ENCODE data around the gene PFDN1. TPM values are rescaled to one million over a fixed set of nuclear protein-coding genes. Genes with fewer than 3 reads are reported as not detected.
"Not testable (repeated sequence)": the region's sequence is repeated elsewhere in the genome, so short reads cannot be mapped to it uniquely, and the experiment has no call there.

PFDN1 gene
- total RNA-seq, 1 experiment from 2014 or later = 86.1 TPM

DNA sequence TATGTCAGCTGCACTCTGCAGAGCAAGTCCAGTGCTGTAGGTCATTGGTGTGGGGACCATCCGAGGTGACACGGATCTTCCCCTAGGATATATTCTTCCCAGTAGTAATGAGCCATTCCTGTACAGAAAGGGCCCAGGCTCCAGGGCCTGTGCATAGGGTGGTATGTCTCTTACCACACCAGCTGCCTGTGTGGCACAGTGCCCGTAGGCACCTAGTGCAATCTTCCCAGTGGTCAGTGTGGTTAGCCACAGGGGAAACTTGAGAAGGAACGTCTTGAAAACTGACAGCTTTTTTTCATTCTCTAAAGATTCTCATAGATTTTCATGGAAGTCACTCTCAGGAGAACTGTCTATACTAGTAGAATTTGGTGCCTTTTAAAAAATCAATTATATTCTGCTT, 88.1 kb downstream of the PFDN1 start:
- peak; percentile 96 for DNase-seq (ENCODE audit: low read depth)

DNA sequence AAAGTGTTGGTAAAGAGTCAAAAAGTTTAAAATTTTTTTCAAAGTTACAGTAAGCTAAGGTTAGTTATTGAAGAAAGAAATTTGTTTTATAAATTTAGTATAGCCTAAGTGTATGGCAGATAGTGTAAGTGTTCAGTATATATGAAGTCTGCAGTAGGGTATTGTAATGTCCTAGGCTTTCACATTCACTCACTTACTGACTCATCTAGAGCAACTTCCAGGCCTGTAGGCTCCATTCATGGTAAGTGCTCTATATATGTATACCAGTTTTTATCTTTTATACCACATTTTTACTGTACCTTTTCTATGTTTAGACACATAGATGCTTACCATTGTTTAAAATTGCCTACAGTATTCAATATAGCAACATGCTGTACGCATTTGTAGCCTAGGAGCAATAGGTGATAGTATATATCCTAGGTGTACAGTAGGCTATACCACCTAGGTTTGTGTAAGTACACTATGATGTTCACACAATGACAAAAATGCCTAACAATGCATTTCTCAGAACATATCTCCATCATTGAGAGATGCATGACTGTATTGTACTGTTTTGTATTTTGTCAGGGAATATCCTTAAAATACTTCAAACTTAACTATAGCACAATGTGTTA, 89.4 kb downstream of the PFDN1 start:
- no peak for DNase-seq (ENCODE audit: low read depth)

DNA sequence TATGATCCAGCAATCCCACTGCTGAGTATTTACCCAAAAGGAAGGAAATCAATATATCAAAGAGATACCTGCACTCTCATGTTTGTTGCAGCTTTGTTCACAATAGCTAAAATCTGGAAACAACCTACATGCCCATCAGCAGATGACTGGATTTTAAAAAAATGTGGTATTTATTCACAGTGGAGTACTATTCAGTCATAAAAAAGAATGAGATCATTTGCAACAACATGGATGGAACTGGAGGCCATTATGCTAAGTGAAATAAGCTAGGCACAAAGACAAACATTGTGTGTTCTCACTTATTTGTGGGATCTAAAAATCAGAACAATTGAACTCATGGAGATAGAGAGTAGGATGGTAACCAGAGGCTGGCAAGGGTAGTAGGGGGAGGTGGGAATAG, 94.8 kb downstream of the PFDN1 start:
- no peak for DNase-seq (ENCODE audit: low read depth)

DNA sequence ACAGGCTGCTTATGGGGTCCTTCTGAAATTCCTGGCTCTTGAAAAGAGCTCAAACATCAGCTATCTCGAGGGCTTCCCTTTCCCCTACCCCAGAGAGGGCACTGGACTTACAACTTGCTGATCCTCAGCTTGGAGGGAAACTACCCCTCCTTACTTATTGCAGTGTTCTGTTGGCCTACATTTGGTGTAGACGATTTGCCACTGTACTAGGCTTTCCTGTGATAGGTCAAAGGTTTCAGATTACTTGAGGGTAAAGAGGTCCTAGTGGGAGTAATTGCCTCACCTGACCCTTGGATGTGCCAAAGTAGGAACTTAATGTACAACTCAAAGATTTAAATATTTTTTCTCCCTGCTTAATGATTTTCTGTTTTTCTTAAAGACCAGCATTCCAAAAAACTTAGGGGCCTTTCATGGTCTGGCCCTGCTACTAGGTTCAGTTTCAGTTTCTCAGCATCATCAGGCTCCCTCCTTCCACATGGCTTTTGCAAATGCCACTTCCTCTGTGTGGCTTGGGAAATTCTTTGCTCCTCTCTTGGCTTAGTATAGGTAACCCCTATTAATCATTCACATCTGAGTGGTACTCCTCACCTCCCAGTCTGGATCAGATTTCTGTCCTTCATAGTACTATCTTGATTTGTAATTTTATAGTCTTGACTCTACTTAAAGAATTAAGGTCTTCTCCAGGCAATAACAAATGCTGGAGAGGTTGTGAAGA, 95.5 kb downstream of the PFDN1 start:
- no peak for DNase-seq (ENCODE audit: low read depth)

DNA sequence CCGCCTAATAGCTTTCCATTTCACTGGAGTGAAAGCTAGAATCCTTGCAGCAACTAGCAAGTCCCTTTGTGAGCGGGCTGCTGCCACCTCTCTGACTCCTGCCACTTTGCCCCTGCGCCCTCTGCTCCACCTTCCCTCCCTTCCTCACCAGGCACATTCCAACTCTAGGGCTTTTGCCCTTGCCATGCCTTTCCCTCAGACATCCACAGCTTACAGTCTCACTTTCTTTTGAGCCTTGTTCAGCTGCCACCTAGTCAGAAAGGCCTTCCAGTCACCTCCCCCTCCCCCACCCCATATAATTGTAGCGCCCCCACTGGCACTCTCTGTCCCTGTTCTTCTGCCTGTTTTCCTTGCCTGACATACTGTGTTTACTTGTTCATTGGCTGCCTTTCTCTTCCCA, 96.9 kb downstream of the PFDN1 start:
- DNase-seq (ENCODE audit: low read depth) = no peak

DNA sequence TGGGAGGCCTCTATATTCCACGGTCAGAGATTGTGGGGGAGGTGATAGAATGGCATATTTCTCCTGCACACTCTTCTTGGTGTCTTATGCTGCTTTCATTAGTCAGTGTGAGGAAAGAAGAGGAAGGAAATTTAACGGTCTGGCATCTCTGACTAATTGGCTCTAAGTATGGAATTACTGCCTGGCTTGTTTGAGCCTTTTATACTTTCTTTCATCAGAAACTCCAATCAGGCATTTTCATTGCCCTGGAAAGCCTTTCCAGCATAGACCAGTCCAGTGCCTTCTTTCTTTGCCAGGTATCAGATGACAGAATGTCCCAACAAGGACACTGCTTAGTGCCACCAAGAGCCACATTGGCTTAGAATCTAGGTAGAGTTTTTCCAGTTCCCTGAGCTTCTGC, 97.7 kb downstream of the PFDN1 start:
- no peak for DNase-seq (ENCODE audit: low read depth)

DNA sequence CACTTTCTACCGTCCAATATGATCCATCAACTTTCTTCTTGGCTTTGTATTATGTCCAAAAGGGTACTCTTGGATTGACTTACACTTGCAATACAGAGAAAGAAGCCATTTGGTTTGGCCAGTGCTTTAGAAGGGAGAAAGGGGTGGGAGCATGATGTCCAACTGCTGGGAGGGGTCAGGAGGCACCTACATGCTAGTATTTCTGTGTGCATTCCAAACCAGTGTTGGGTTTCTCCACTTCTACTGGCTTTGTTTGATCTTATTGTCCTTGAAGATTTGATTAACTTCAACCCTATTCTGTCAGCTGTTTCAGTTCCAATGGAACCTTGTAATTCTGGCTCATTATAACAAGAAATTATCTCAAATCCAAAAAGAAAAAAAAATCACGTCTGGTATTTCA, 100.3 kb downstream of the PFDN1 start:
- no peak for DNase-seq (ENCODE audit: low read depth)

DNA sequence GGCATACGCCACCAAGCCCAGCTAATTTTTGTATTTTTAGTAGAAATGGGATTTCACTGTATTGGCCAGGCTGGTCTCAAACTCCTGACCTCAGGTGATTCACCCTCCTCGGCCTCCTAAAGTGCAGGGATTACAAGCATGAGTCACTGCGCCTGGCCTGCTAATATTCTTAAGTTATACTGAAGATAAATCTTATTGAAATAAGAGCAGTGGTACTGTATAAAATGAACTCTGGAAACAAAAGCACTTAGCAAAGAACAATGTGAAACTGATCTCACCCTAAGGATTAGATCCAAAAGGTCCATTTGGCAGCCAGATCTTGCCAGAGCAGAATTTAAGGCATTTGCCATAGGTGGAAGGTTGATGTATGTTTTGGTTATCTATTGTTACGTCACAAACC, 100.8 kb downstream of the PFDN1 start:
- no peak for DNase-seq (ENCODE audit: low read depth)

DNA sequence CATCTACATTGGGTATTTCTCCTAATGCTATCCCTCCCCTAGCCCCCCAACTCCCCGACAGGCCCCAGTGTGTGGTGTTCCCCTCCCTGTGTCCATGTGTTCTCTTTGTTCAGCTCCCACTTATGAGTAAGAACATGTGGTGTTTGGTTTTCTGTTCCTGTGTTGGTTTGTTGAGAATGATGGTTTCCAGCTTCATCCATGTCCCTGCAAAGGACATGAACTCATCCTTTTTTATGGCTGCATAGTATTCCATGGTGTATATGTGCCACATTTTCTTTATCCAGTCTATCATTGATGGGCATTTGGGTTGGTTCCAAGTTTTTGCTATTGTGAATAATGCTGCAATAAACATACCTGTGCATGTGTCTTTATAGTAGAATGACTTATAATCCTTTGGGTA, 104.0 kb downstream of the PFDN1 start:
- not testable (repeated sequence) for DNase-seq (ENCODE audit: low read depth)

DNA sequence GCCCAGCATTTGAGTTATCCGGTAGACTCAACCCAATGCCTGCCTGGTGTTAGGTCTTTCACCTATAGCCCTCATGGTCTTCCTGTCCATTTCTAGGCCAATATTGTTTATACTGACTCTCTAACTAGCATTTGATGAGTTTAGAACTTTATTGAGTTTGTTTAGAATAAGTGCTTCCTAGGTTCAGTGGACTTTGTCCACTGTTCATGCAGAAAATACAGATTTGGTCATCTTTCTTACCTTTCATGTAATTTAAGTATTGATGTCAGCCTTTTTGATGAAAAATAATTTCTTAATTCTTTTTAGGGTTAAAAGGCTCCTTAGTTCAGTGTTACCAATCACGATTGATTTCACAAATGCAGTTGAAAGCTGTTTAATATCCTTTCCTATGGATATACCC, 105.9 kb downstream of the PFDN1 start:
- no peak for DNase-seq (ENCODE audit: low read depth)

DNA sequence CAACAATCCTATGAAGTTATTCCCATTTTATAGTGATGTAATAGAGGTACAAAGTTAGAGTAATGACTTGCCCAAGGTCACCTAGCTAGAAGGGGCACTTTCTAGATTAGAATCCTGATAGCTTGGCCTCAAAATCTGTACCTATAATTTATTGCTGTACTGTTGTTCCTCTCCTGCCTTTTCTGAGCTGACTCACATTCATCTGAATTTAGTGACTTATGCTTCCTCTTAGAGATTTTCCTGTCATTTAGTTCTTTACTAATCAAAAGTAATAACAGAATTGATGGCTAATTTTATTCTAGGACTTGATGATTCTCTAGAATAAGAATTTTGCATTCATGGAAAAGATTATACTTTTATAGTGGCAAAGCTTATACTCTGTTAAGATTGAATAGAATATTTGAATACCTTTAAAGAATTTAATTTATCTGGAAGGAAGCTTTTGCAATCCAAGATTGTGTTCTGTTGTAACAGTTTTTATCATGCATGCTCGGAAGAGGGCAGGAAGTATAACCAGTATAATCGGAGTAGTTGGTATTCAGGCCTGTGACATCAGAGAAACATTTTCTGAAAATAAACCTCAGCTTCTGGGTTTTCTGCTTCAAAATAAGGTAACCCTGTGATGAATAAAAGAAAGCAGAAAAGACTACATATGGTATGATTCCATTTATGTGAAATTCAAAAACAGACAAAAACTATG, 106.6 kb downstream of the PFDN1 start:
- DNase-seq (ENCODE audit: low read depth) = no peak

Other genes with a start within 250 kb of the PFDN1 start
- gene PURA, start 189.0 kb downstream of the PFDN1 start, total RNA-seq (2014; rRNA removed; shearing (Covaris generic)) = 9.0 and 10.0 TPM in 2 replicates
- gene IGIP, start 177.2 kb downstream of the PFDN1 start, total RNA-seq (2014; rRNA removed; shearing (Covaris generic)) = 4.3 and 5.2 TPM in 2 replicates
- gene CYSTM1, start 127.9 kb downstream of the PFDN1 start, total RNA-seq (2014; rRNA removed; shearing (Covaris generic)) = 22.4 and 29.1 TPM in 2 replicates
- 3.5 and 3.9 TPM in 2 replicates for gene HBEGF, start 43.5 kb upstream of the PFDN1 start, total RNA-seq (2014; rRNA removed; shearing (Covaris generic))
- not detected in 2 replicates for gene SLC4A9, start 57.1 kb upstream of the PFDN1 start, total RNA-seq (2014; rRNA removed; shearing (Covaris generic))
- 31.4 and 35.2 TPM in 2 replicates for gene ANKHD1, start 98.7 kb upstream of the PFDN1 start, total RNA-seq (2014; rRNA removed; shearing (Covaris generic))
- gene EIF4EBP3, start 244.6 kb upstream of the PFDN1 start, total RNA-seq (2014; rRNA removed; shearing (Covaris generic)) = not detected in 2 replicates

Measured in RPMI7951 (cell line).